DOHH2 (cell line): Measurements from ENCODE around the gene NPEPL1.

Experiments
- H3F3A ChIP-seq: fragments of 200-600 bp; sonication (generic), shearing (Covaris generic); 2 replicates; pipeline ENCODE4 v1.6.0; 2016; ENCODE audit warnings: antibody characterized with exemption, mild to moderate bottlenecking; ENCODE audit not compliant: control insufficient read depth, insufficient read depth
- H3K27ac ChIP-seq: fragments of 200-600 bp; sonication (generic); 2 replicates; pipeline ENCODE4 v1.5.1; 2014; ENCODE audit warnings: low read depth, mild to moderate bottlenecking, low read length, moderate library complexity
- H3K27me3 ChIP-seq: fragments of 200-600 bp; sonication (generic); 2 replicates; pipeline ENCODE4 v1.6.1; 2014; ENCODE audit warnings: mild to moderate bottlenecking, low read length, mixed read lengths; ENCODE audit not compliant: control insufficient read depth
- H3K36me3 ChIP-seq: fragments of 200-600 bp; sonication (generic); 2 replicates; pipeline ENCODE4 v1.6.1; 2014; ENCODE audit warnings: mild to moderate bottlenecking, low read length, moderate library complexity, mixed read lengths; ENCODE audit not compliant: control insufficient read depth
- H3K4me1 ChIP-seq: fragments of 200-600 bp; sonication (generic); 2 replicates; pipeline ENCODE4 v1.6.1; 2014; ENCODE audit warnings: mild to moderate bottlenecking, low read length, mixed read lengths; ENCODE audit not compliant: control insufficient read depth
- H3K4me2 ChIP-seq: fragments of 200-600 bp; sonication (generic); 2 replicates; pipeline ENCODE4 v1.6.0; 2014; ENCODE audit warnings: mild to moderate bottlenecking, low read length, moderate library complexity
- H3K4me3 ChIP-seq: fragments of 200-600 bp; sonication (generic); 2 replicates; pipeline ENCODE4 v1.5.1; 2014; ENCODE audit warnings: mild to moderate bottlenecking, low read length, mixed read lengths
- H3K79me2 ChIP-seq: fragments of 200-600 bp; sonication (generic); 2 replicates; pipeline ENCODE4 v1.6.1; 2014; ENCODE audit warnings: mild to moderate bottlenecking, low read length, mixed read lengths; ENCODE audit not compliant: control insufficient read depth
- H3K9me2 ChIP-seq: fragments of 200-600 bp; sonication (generic); replicated peaks from 2 replicates; pipeline ENCODE4 v1.6.1; 2014; ENCODE audit warnings: mild to moderate bottlenecking, low read length, mixed read lengths; ENCODE audit not compliant: control insufficient read depth
- H3K9me3 ChIP-seq: fragments of 200-600 bp; sonication (generic); 2 replicates; pipeline ENCODE4 v1.6.1; 2014; ENCODE audit warnings: antibody characterized with exemption, low read length, mixed read lengths; ENCODE audit not compliant: control insufficient read depth, insufficient read depth
- H4K20me1 ChIP-seq: fragments of 200-600 bp; sonication (generic); 2 replicates; pipeline ENCODE4 v1.6.0; 2014; ENCODE audit warnings: low read depth, mild to moderate bottlenecking, antibody characterized with exemption, low read length, moderate library complexity; ENCODE audit not compliant: control insufficient read depth, insufficient read depth
- CTCF ChIP-seq: fragments of 200-600 bp; sonication (generic); IDR thresholded peaks from one replicate; pipeline ENCODE4 v1.5.1; 2014; ENCODE audit warnings: antibody characterized with exemption, mild to moderate bottlenecking, low read depth, low read length; ENCODE audit not compliant: poor library complexity, severe bottlenecking
- EZH2phosphoT487 ChIP-seq: fragments of 200-600 bp; sonication (generic); IDR thresholded peaks from 2 replicates; pipeline ENCODE4 v1.6.1; 2017; ENCODE audit warnings: borderline replicate concordance, mild to moderate bottlenecking, antibody characterized with exemption, low read length, moderate library complexity, mixed read lengths

Gene NPEPL1

GRCh38 chr20:58706150-58706892 lies 13.7 kb downstream of the NPEPL1 start:
- Histone ChIP-seq H3K27me3 (no peaks in the 10 kb centered on the region), H3K79me2 (no peaks in the 10 kb centered on the region), H3K36me3 (no peaks in the 10 kb centered on the region), H3K27ac (no peak overlapping the region), H3K9me2 (no peaks in the 10 kb centered on the region), H3K9me3 (no peaks in the 10 kb centered on the region), H3K4me3 (no peak overlapping the region), H3F3A (no peaks in the 10 kb centered on the region), H4K20me1 (no peaks in the 10 kb centered on the region), H3K4me2 (no peak overlapping the region), H3K4me1 (no peaks in the 10 kb centered on the region)
- TF ChIP-seq EZH2phosphoT487 (no peak), CTCF (no peak)

GRCh38 chr20:58706975-58707681 lies 14.5 kb downstream of the NPEPL1 start:
- Histone ChIP-seq H3K4me2 (no peak overlapping the region), H3K27me3 (no peaks in the 10 kb centered on the region), H3K79me2 (no peaks in the 10 kb centered on the region), H3K4me3 (no peak overlapping the region), H3F3A (no peaks in the 10 kb centered on the region), H3K4me1 (no peaks in the 10 kb centered on the region), H3K9me3 (no peaks in the 10 kb centered on the region), H4K20me1 (no peaks in the 10 kb centered on the region), H3K9me2 (no peaks in the 10 kb centered on the region), H3K27ac (no peak overlapping the region), H3K36me3 (no peaks in the 10 kb centered on the region)
- no peak for TF ChIP-seq EZH2phosphoT487
- TF ChIP-seq CTCF, result no peak

- H3F3A ChIP-seq, result no peaks in the 10 kb centered on the region
- no peak overlapping the region for H3K27ac ChIP-seq
- no peaks in the 10 kb centered on the region for H3K27me3 ChIP-seq
- no peaks in the 10 kb centered on the region for H4K20me1 ChIP-seq
- H3K79me2 ChIP-seq, result no peaks in the 10 kb centered on the region
- no peaks in the 10 kb centered on the region for H3K9me3 ChIP-seq
- no peaks in the 10 kb centered on the region for H3K9me2 ChIP-seq
- no peak overlapping the region for H3K4me3 ChIP-seq
- no peaks in the 10 kb centered on the region for H3K4me1 ChIP-seq
- no peak for TF ChIP-seq EZH2phosphoT487
- TF ChIP-seq CTCF, result no peak
- H3K36me3 ChIP-seq, result no peaks in the 10 kb centered on the region
- H3K4me2 ChIP-seq, result no peak overlapping the region
Measured at GRCh38 chr20:58707770-58708169, 15.2 kb downstream of the NPEPL1 start.
